A172 (cell line): ENCODE results near the gene PARD3B. TPM values are rescaled to one million over a fixed set of nuclear protein-coding genes. Genes with fewer than 3 reads are reported as not detected.
A peak's percentile ranks its signal among the peaks of the same experiment; 100 is the strongest.

Experiments used
- DNase-seq: peaks from one replicate; pipeline ENCODE4 v3.0.0-alpha.2; 2015; ENCODE audit warnings: low spot score
- total RNA-seq: library from RNA; depleted of rRNA; stranded (reverse); fragments of >200 nt; shearing (Covaris generic); gene quantifications from 2 replicates; pipeline ENCODE4 v1.2.3, GENCODE V29; 2014

Gene PARD3B
- total RNA-seq, 1 experiment from 2014 or later, result 5.4 TPM

GRCh38 chr2:205644018-205644417 is 1098.7 kb downstream of the PARD3B start:
- DNase-seq, result no peak

GRCh38 chr2:205646680-205647079 is 1101.4 kb downstream of the PARD3B start:
- no peak for DNase-seq

- no peak for DNase-seq
These were observed 1105.2 kb downstream of the PARD3B start for GRCh38 chr2:205650450-205650849.

GRCh38 chr2:205650931-205651330 is 1105.7 kb downstream of the PARD3B start:
- no peak for DNase-seq

- DNase-seq, result no peak
These were observed 1106.4 kb downstream of the PARD3B start for GRCh38 chr2:205651719-205652118.

- DNase-seq, result peak; percentile 38
These were observed 1109.8 kb downstream of the PARD3B start for GRCh38 chr2:205654878-205655605.

- no peak for DNase-seq
These were observed 1110.6 kb downstream of the PARD3B start for GRCh38 chr2:205655779-205656456.

- no peak for DNase-seq
These were observed 1111.2 kb downstream of the PARD3B start for GRCh38 chr2:205656461-205656860.

GRCh38 chr2:205656941-205657340 is 1111.7 kb downstream of the PARD3B start:
- DNase-seq, result no peak

GRCh38 chr2:205657579-205657978 is 1112.3 kb downstream of the PARD3B start:
- DNase-seq, result no peak

- no peak for DNase-seq
These were observed 1112.8 kb downstream of the PARD3B start for GRCh38 chr2:205658068-205658467.

- DNase-seq, result no peak
These were observed 1113.3 kb downstream of the PARD3B start for GRCh38 chr2:205658572-205658971.

- no peak for DNase-seq
These were observed 1114.6 kb downstream of the PARD3B start for GRCh38 chr2:205659922-205660321.

- peak; percentile 50 for DNase-seq
These were observed 1115.3 kb downstream of the PARD3B start for GRCh38 chr2:205660521-205661124.

- no peak for DNase-seq
These were observed 1116.0 kb downstream of the PARD3B start for GRCh38 chr2:205661281-205661680.

- no peak for DNase-seq
These were observed 1117.1 kb downstream of the PARD3B start for GRCh38 chr2:205662206-205662965.

GRCh38 chr2:205665791-205666190 is 1120.5 kb downstream of the PARD3B start:
- DNase-seq, result no peak
